Vagina (tissue), 2 donors: ENCODE results near the gene SMIM1. TPM values are rescaled to one million over a fixed set of nuclear protein-coding genes. Genes with fewer than 3 reads are reported as not detected.

ENCODE experiments used
- DNase-seq, 2 donors: peaks; one replicate each; pipeline ENCODE4 v3.0.0-alpha.2; 2017; ENCODE audit errors: extremely low spot score in 2 of 2
- H3K27ac ChIP-seq: fragments of 200-600 bp; sonication (generic); one replicate; pipeline ENCODE4 v1.5.1; 2019
- H3K27me3 ChIP-seq: fragments of 200-600 bp; sonication (generic); one replicate; pipeline ENCODE4 v1.5.1; 2019
- H3K36me3 ChIP-seq, 2 donors: fragments of 200-600 bp; sonication (generic); one replicate each; pipeline ENCODE4 v1.5.1; 2017 to 2019
- H3K4me1 ChIP-seq: fragments of 200-600 bp; sonication (generic); one replicate; pipeline ENCODE4 v1.5.1; 2019
- H3K4me3 ChIP-seq, 2 donors: fragments of 200-600 bp; sonication (generic); 1 replicate in 1 of 2; 2 replicates in 1 of 2; pipeline ENCODE4 v1.5.1; 2016 to 2019
- H3K9me3 ChIP-seq: fragments of 200-600 bp; sonication (generic); one replicate; pipeline ENCODE4 v1.5.1; 2019
- CTCF ChIP-seq, 3 experiments: fragments of 450-650 bp in 2 of 3; fragments of 200-600 bp in 1 of 3; sonication (generic) in 1 of 3; IDR thresholded peaks; one replicate each; pipeline ENCODE4 v1.5.1; 2017 to 2019; ENCODE audit warnings: antibody characterized with exemption in 3 of 3, mild to moderate bottlenecking in 2 of 3, moderate library complexity in 2 of 3
- POLR2A ChIP-seq, 2 donors: fragments of 450-650 bp; IDR thresholded peaks; one replicate each; pipeline ENCODE4 v1.6.1; 2017; ENCODE audit warnings: antibody characterized with exemption in 2 of 2, mild to moderate bottlenecking in 2 of 2, moderate library complexity in 2 of 2
- POLR2AphosphoS5 ChIP-seq, 2 donors: sonication (generic); formaldehyde crosslinking; IDR thresholded peaks; one replicate each; pipeline ENCODE4 v1.9.0; 2017; ENCODE audit warnings: antibody characterized with exemption in 2 of 2, mild to moderate bottlenecking in 2 of 2, low read depth in 1 of 2; ENCODE audit not compliant: insufficient read depth in 1 of 2
- intact Hi-C: fragments of 100-400 bp; cut with DNase I; formaldehyde crosslinking; loops from one replicate; pipeline ENCODE4 v1.15.1; 2023
- total RNA-seq: library from RNA; depleted of rRNA; stranded (reverse); fragments of >200 nt; gene quantifications from one replicate; pipeline ENCODE4 v1.2.3, GENCODE V29; 2016

Gene SMIM1
- total RNA-seq, 1 donor from 2014 or later = not detected

- no peak overlapping the region for H3K27ac ChIP-seq
- intact Hi-C loops = no loop called here
- no peak overlapping the region for H3K4me3 ChIP-seq
- no peaks in the 10 kb centered on the region for H3K27me3 ChIP-seq
- peaks cover 0 to 21% of the 10 kb centered on the region in 2 donors for H3K36me3 ChIP-seq
- no peaks in the 10 kb centered on the region for H3K9me3 ChIP-seq
- no peak for DNase-seq
- TF ChIP-seq CTCF (IDR thresholded peaks at IDR 0.05) (no peak), POLR2AphosphoS5 (IDR thresholded peaks at IDR 0.05; ENCODE audit: insufficient read depth in 1 of 2, low read depth in 1 of 2) (no peak), POLR2A (IDR thresholded peaks at IDR 0.05) (no peak)
- no peaks in the 10 kb centered on the region for H3K4me1 ChIP-seq
Observed at GRCh38 chr1:3814065-3814464, 41.5 kb downstream of the SMIM1 start.

- Histone ChIP-seq H3K4me1 (no peaks in the 10 kb centered on the region), H3K9me3 (no peaks in the 10 kb centered on the region), H3K27ac (no peak overlapping the region), H3K4me3 (no peak overlapping the region), H3K27me3 (no peaks in the 10 kb centered on the region), H3K36me3 (peaks cover 0 to 21% of the 10 kb centered on the region in 2 donors)
- TF ChIP-seq CTCF (IDR thresholded peaks at IDR 0.05) = no peak
- TF ChIP-seq POLR2AphosphoS5 (IDR thresholded peaks at IDR 0.05; ENCODE audit: insufficient read depth in 1 of 2, low read depth in 1 of 2) = no peak
- no peak for TF ChIP-seq POLR2A (IDR thresholded peaks at IDR 0.05)
- DNase-seq = no peak
- intact Hi-C loops = no loop called here
Observed at GRCh38 chr1:3814771-3815561, 42.4 kb downstream of the SMIM1 start.

DNA sequence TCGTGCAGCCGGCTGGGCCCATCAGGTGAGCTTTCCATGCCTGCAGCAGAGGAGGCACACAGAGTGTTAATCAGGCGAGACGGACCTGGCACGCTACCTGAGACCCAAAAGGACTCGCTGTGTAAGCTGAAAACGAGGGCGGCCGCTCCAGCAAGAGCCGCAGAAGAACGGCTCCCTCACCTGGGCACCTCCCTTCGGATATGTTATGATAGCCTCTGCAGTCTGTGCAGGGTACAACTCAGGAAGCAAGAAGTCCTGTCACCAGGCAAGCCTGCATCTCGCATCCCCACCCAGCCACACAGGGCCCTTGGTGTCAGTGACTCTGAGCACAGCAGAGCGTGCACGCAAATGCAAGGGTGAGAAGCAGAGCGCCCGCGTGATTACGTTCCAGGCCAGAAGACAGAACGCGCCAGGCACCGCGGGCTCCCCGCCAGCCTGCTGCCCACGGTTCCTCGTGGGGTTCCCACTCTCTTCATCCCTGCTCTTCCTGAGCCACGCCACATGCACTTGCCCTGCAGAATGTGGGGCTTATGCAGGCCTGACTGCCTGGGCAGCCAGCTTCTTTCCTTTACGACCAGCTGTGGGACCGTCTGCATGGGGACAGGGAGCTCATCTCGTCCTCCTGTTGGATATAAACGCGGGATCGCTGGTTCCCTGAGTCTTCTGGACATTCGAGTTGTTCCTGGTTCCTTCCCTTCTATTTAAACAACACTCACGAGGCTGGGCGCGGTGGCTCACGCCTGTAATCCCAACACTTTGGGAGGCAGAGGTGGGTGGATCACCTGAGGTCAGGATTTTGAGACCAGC lies 44.0 kb downstream of the SMIM1 start:
- TF ChIP-seq CTCF (IDR thresholded peaks at IDR 0.05) = no peak
- no peak for TF ChIP-seq POLR2AphosphoS5 (IDR thresholded peaks at IDR 0.05; ENCODE audit: insufficient read depth in 1 of 2, low read depth in 1 of 2)
- TF ChIP-seq POLR2A (IDR thresholded peaks at IDR 0.05) = no peak
- no peak overlapping the region for H3K27ac ChIP-seq
- intact Hi-C loops = no loop called here
- H3K4me1 ChIP-seq = no peaks in the 10 kb centered on the region
- H3K36me3 ChIP-seq = peaks cover 0 to 36% of the 10 kb centered on the region in 2 donors
- no peak overlapping the region for H3K4me3 ChIP-seq
- H3K9me3 ChIP-seq = no peaks in the 10 kb centered on the region
- H3K27me3 ChIP-seq = no peaks in the 10 kb centered on the region
- DNase-seq = no peak

GRCh38 chr1:3817138-3817740 lies 44.7 kb downstream of the SMIM1 start:
- DNase-seq = no peak
- Histone ChIP-seq H3K27ac (no peak overlapping the region), H3K27me3 (no peaks in the 10 kb centered on the region), H3K36me3 (peaks cover 0 to 43% of the 10 kb centered on the region in 2 donors), H3K4me3 (no peak overlapping the region), H3K4me1 (no peaks in the 10 kb centered on the region), H3K9me3 (no peaks in the 10 kb centered on the region)
- intact Hi-C loops = no loop called here
- TF ChIP-seq POLR2A (IDR thresholded peaks at IDR 0.05) = no peak
- TF ChIP-seq CTCF (IDR thresholded peaks at IDR 0.05) = no peak
- TF ChIP-seq POLR2AphosphoS5 (IDR thresholded peaks at IDR 0.05; ENCODE audit: insufficient read depth in 1 of 2, low read depth in 1 of 2) = no peak
